ENCODE measurements around the gene GLTP.

The GLTP gene

DNA sequence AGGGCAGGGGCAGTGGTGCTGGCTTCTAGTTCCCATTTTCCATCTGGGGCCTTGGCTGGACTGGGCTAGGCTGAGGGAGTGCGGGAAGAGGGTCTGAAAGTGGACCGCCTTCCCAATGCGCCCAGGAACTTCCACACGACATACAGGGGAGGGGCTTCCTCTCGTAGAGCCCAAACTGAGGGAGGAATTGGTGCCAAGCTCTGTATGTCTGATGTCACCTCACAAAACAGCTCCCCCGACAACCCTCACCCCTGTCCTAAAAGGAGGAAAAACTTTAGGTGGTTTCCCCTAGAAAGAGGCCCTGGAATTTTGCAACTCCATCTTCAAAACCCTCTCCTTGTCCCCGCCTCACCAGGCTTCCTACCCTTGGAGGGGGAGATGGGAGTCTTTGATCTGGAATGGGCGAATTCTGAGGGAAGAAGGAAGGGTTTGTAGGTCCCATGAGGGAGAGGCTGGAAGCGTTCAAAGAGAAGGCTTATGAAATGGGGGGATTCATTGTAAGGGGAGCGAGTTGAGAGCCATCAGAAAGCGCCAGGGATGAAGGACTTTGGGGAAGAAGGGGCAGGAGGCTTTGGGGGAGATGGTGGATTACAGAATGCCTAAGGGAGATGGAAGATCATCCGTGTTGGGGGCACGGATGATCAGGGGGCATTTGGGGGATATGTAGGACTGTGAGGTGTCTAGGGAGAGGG lies 844 bp downstream of the GLTP start:
- peaks cover 0 to 47% (median 20%) of the 10 kb centered on the region in 4 donors for H3K4me1 ChIP-seq
- H3K4me3 ChIP-seq: peak overlapping the region; percentile 63 to 92
- H3K27me3 ChIP-seq: no peaks in the 10 kb centered on the region
- H3K27ac ChIP-seq: peak overlapping the region; percentile 72 to 85
- no peaks in the 10 kb centered on the region for H3K9me3 ChIP-seq
- no peaks in the 10 kb centered on the region for H3K36me3 ChIP-seq
- no peak for TF ChIP-seq CTCF (IDR thresholded peaks at IDR 0.05)
- intact Hi-C loops (cut with DNase I; ENCODE audit: low total_unique reads): loop anchor here (5.0 to 10.0 kb wide), 2 partner anchors 167 to 285 kb away; partner anchors contain the start of gene FAM222A
- DNase-seq: no peak

DNA sequence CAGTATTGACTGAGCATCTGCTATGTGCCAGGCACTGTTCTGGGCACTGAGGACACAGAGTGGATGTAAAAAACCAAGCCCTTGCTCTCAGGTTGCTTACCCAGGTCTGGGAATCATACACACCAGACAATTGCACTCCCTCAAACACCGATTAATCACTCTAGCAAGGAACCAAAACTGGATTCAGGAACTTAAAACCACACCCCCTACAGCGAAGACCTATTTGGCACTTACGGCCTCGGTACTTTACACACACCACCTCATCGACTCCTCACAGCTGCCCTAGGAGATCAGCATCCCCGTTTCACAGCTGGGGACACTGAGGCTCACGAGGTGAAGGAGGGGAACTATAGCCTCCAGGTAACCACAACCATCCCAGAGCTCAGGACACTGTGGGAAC lies 1.6 kb downstream of the GLTP start:
- H3K36me3 ChIP-seq: no peaks in the 10 kb centered on the region
- no peak overlapping the region for H3K27ac ChIP-seq
- peaks cover 0 to 53% (median 20%) of the 10 kb centered on the region in 4 donors for H3K4me1 ChIP-seq
- H3K27me3 ChIP-seq: no peaks in the 10 kb centered on the region
- intact Hi-C loops (cut with DNase I; ENCODE audit: low total_unique reads): loop anchor here (10.0 kb wide), 1 partner anchor 284 kb away; no protein-coding TSS in a partner anchor
- no peak for DNase-seq
- peak overlapping the region; percentile 63 to 92 for H3K4me3 ChIP-seq
- TF ChIP-seq CTCF (IDR thresholded peaks at IDR 0.05): no peak
- H3K9me3 ChIP-seq: no peaks in the 10 kb centered on the region

DNA sequence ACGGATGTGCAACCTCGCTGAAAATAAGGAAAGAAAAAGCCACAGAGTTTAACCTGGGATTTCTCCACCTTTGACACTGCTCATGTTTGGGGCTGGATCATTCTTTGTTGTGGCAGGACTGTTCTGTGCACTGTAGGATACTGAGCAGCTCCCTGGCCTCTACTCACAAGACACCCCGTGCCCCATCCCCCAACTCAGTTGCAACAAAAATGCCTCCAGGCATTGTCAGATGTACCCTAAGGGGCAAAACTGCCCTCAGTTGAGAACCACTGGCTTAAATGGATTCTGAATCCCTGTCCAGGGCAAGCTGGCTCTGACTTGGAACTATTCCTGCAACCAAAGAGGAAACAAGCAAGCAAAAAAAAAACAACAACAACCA lies 2.1 kb downstream of the GLTP start:
- Histone ChIP-seq H3K9me3 (no peaks in the 10 kb centered on the region), H3K36me3 (no peaks in the 10 kb centered on the region), H3K4me1 (peaks cover 0 to 55% (median 20%) of the 10 kb centered on the region in 4 donors), H3K4me3 (no peak overlapping the region), H3K27me3 (no peaks in the 10 kb centered on the region), H3K27ac (no peak overlapping the region)
- DNase-seq: no peak
- TF ChIP-seq CTCF (IDR thresholded peaks at IDR 0.05): no peak
- intact Hi-C loops (cut with DNase I; ENCODE audit: low total_unique reads): loop anchor here (10.0 kb wide), 1 partner anchor 283 kb away; no protein-coding TSS in a partner anchor

GRCh38 chr12:109877504-109878246 lies 2.7 kb downstream of the GLTP start:
- no peaks in the 10 kb centered on the region for H3K27me3 ChIP-seq
- no peak overlapping the region for H3K27ac ChIP-seq
- intact Hi-C loops (cut with DNase I; ENCODE audit: low total_unique reads): loop anchor here (10.0 kb wide), 1 partner anchor 283 kb away; no protein-coding TSS in a partner anchor
- H3K4me1 ChIP-seq: peaks cover 0 to 55% (median 20%) of the 10 kb centered on the region in 4 donors
- no peak for DNase-seq
- H3K9me3 ChIP-seq: no peaks in the 10 kb centered on the region
- no peak for TF ChIP-seq CTCF (IDR thresholded peaks at IDR 0.05)
- H3K36me3 ChIP-seq: peaks cover 0 to 2% (median 0%) of the 10 kb centered on the region in 3 donors
- no peak overlapping the region for H3K4me3 ChIP-seq

DNA sequence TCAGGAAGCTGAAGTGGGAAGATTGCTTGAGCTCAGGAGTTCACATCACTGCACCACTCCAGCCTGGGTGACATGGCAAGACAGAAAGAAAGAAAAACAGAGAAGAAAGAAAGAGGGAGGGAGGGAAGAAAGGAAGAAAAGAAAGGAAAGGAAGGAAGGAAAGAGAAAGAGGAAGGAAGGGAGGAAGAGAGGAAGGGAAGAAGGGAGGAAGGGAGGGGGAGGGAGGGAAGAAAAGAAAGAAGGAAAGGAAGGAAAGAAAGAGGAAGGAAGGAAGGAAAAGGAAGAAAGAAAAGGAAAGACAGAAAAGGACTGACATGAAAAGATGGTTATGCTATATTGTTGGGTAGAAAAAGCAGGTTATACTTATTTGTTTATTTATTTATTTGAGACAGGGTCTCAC lies 3.9 kb downstream of the GLTP start:
- intact Hi-C loops (cut with DNase I; ENCODE audit: low total_unique reads): loop anchor here (10.0 kb wide), 1 partner anchor 282 kb away; no protein-coding TSS in a partner anchor
- DNase-seq: no peak
- Histone ChIP-seq H3K9me3 (no peaks in the 10 kb centered on the region), H3K27ac (no peak overlapping the region), H3K36me3 (peaks cover 0 to 12% (median 9%) of the 10 kb centered on the region in 3 donors), H3K27me3 (no peaks in the 10 kb centered on the region), H3K4me1 (peaks cover 0 to 66% (median 20%) of the 10 kb centered on the region in 4 donors), H3K4me3 (no peak overlapping the region)
- TF ChIP-seq CTCF (IDR thresholded peaks at IDR 0.05): no peak
